SK-N-SH treated with all-trans-retinoic acid at 6 μM for 48 hours (cell line): Measurements from ENCODE around the gene ACVR2A.

Experiments
- ATAC-seq: fragments of 200-7000 bp; cut with Tn5 transposase; 3 replicates; pipeline ENCODE4 v1.9.1; 2020; ENCODE audit warnings: mild to moderate bottlenecking, moderate library complexity
- ARNTL ChIP-seq: fragments of 450-650 bp; formaldehyde crosslinking; IDR thresholded peaks from 2 replicates; pipeline ENCODE4 v1.5.0; 2020; ENCODE audit warnings: low read depth, mild to moderate bottlenecking, moderate library complexity, borderline replicate concordance
- BACH2 ChIP-seq: fragments of 250-450 bp; sonication (Bioruptor Pico); IDR thresholded peaks from 2 replicates; pipeline ENCODE4 v1.9.0; 2021; ENCODE audit warnings: mild to moderate bottlenecking, borderline replicate concordance
- CREB5 ChIP-seq: fragments of 250-450 bp; sonication (Bioruptor Pico); IDR thresholded peaks from 2 replicates; pipeline ENCODE4 v1.5.1; 2020; ENCODE audit warnings: low read depth, mild to moderate bottlenecking, moderate library complexity
- CSDC2 ChIP-seq: fragments of 250-450 bp; sonication (Bioruptor Pico); IDR thresholded peaks from 2 replicates; pipeline ENCODE4 v1.5.0; 2020; ENCODE audit warnings: mild to moderate bottlenecking, moderate library complexity
- CSRNP3 ChIP-seq: fragments of 250-450 bp; sonication (Bioruptor Pico); IDR thresholded peaks from 2 replicates; pipeline ENCODE4 v1.5.1; 2021; ENCODE audit warnings: mild to moderate bottlenecking, moderate library complexity
- ESRRG ChIP-seq: fragments of 250-450 bp; sonication (Bioruptor Pico); IDR thresholded peaks from 2 replicates; pipeline ENCODE4 v1.6.1; 2021; ENCODE audit warnings: mild to moderate bottlenecking
- GLIS3 ChIP-seq: fragments of 250-450 bp; sonication (Bioruptor Pico); IDR thresholded peaks from 2 replicates; pipeline ENCODE4 v1.5.0; 2020; ENCODE audit warnings: mild to moderate bottlenecking, moderate library complexity
- ISL1 ChIP-seq: fragments of 250-450 bp; sonication (Bioruptor Pico); IDR thresholded peaks from 2 replicates; pipeline ENCODE4 v2.1.2; 2022; ENCODE audit warnings: mild to moderate bottlenecking, moderate library complexity
- OSR1 ChIP-seq: fragments of 250-450 bp; sonication (Bioruptor Pico); IDR thresholded peaks from 2 replicates; pipeline ENCODE4 v1.8.0; 2022; ENCODE audit warnings: moderate library complexity, mild to moderate bottlenecking, inconsistent platforms
- PATZ1 ChIP-seq: fragments of 250-450 bp; sonication (Bioruptor Pico); IDR thresholded peaks from 2 replicates; pipeline ENCODE4 v1.8.0; 2020; ENCODE audit warnings: mild to moderate bottlenecking, moderate library complexity, borderline replicate concordance
- POU6F1 ChIP-seq: fragments of 250-450 bp; sonication (Bioruptor Pico); IDR thresholded peaks from 2 replicates; pipeline ENCODE4 v1.8.0; 2021; ENCODE audit warnings: low read depth, mild to moderate bottlenecking, moderate library complexity, borderline replicate concordance
- PPARA ChIP-seq: fragments of 250-450 bp; sonication (Bioruptor Pico); IDR thresholded peaks from 2 replicates; pipeline ENCODE4 v1.5.0; 2020; ENCODE audit warnings: mild to moderate bottlenecking, borderline replicate concordance
- RARB ChIP-seq: fragments of 250-450 bp; sonication (Bioruptor Pico); IDR thresholded peaks from 2 replicates; pipeline ENCODE4 v1.8.0; 2021; ENCODE audit warnings: mild to moderate bottlenecking, moderate library complexity
- SNAI2 ChIP-seq: fragments of 250-450 bp; sonication (Bioruptor Pico); IDR thresholded peaks from 2 replicates; pipeline ENCODE4 v1.5.0; 2020; ENCODE audit warnings: mild to moderate bottlenecking, moderate library complexity
- TCF4 ChIP-seq: fragments of 250-450 bp; sonication (Bioruptor Pico); IDR thresholded peaks from 2 replicates; pipeline ENCODE4 v1.8.0; 2021; ENCODE audit warnings: mild to moderate bottlenecking, moderate library complexity, borderline replicate concordance
- TOX ChIP-seq: fragments of 250-450 bp; sonication (Bioruptor Pico); IDR thresholded peaks from 2 replicates; pipeline ENCODE4 v1.8.0; 2021; ENCODE audit warnings: mild to moderate bottlenecking, moderate library complexity, borderline replicate concordance
- TSHZ2 ChIP-seq: fragments of 250-450 bp; sonication (Bioruptor Pico); IDR thresholded peaks from 2 replicates; pipeline ENCODE4 v1.5.0; 2020; ENCODE audit warnings: mild to moderate bottlenecking, moderate library complexity
- ZC3H10 ChIP-seq: fragments of 250-450 bp; sonication (Bioruptor Pico); IDR thresholded peaks from 2 replicates; pipeline ENCODE4 v1.5.1; 2021; ENCODE audit warnings: mild to moderate bottlenecking, moderate library complexity
- ZFP3 ChIP-seq: fragments of 250-450 bp; sonication (Bioruptor Pico); IDR thresholded peaks from 2 replicates; pipeline ENCODE4 v1.5.0; 2020; ENCODE audit warnings: mild to moderate bottlenecking, moderate library complexity
- ZFP30 ChIP-seq: fragments of 450-650 bp; formaldehyde crosslinking; IDR thresholded peaks from 2 replicates; pipeline ENCODE4 v1.5.0; 2022; ENCODE audit warnings: mild to moderate bottlenecking, moderate library complexity
- ZNF565 ChIP-seq: fragments of 450-650 bp; formaldehyde crosslinking; conservative IDR thresholded peaks from 2 replicates; pipeline ENCODE4 v1.5.0; 2020; ENCODE audit warnings: low read depth, mild to moderate bottlenecking, moderate library complexity
- ZNF70 ChIP-seq: fragments of 450-650 bp; formaldehyde crosslinking; IDR thresholded peaks from 2 replicates; pipeline ENCODE4 v1.5.0; 2020; ENCODE audit warnings: mild to moderate bottlenecking, moderate library complexity
- ZNF8 ChIP-seq: fragments of 450-650 bp; formaldehyde crosslinking; IDR thresholded peaks from 2 replicates; pipeline ENCODE4 v1.5.0; 2020; ENCODE audit warnings: mild to moderate bottlenecking, moderate library complexity

Gene ACVR2A

GRCh38 chr2:147844697-147845410, at the start of gene ACVR2A:
ACVR2A (plus strand) TSS chr2:147845029; CDS start chr2:147845153, 124 bp downstream.
- ATAC-seq: peak; percentile 34
- no peak for TF ChIP-seq ESRRG (CRISPR knock-in tag)
- no peak for TF ChIP-seq CREB5 (CRISPR knock-in tag)
- TF ChIP-seq TOX (CRISPR knock-in tag): no peak
- no peak for TF ChIP-seq ZNF70 (CRISPR knock-in tag)
- no peak for TF ChIP-seq PPARA (CRISPR knock-in tag)
- no peak for TF ChIP-seq POU6F1
- no peak for TF ChIP-seq ZNF8
- no peak for TF ChIP-seq BACH2
- no peak for TF ChIP-seq ARNTL (CRISPR knock-in tag)
- no peak for TF ChIP-seq SNAI2 (CRISPR knock-in tag)
- TF ChIP-seq CSDC2: no peak
- TF ChIP-seq ZFP3 (CRISPR knock-in tag): no peak
- no peak for TF ChIP-seq ZNF565 (CRISPR knock-in tag)
- no peak for TF ChIP-seq CSRNP3 (CRISPR knock-in tag)
- TF ChIP-seq GLIS3 (CRISPR knock-in tag): no peak
- no peak for TF ChIP-seq TCF4 (CRISPR knock-in tag)
- no peak for TF ChIP-seq ZC3H10
- TF ChIP-seq RARB (CRISPR knock-in tag): no peak
- TF ChIP-seq ISL1 (CRISPR knock-in tag): no peak
- no peak for TF ChIP-seq TSHZ2 (CRISPR knock-in tag)

- TF ChIP-seq CREB5 (CRISPR knock-in tag) (no peak), ZNF565 (CRISPR knock-in tag) (no peak), ESRRG (CRISPR knock-in tag) (no peak), ZNF70 (CRISPR knock-in tag) (no peak), TOX (CRISPR knock-in tag) (no peak), PPARA (CRISPR knock-in tag) (no peak), OSR1 (CRISPR knock-in tag) (no peak), GLIS3 (CRISPR knock-in tag) (no peak), ZFP3 (CRISPR knock-in tag) (no peak), CSDC2 (no peak), ZFP30 (CRISPR knock-in tag) (no peak), RARB (CRISPR knock-in tag) (no peak), ISL1 (CRISPR knock-in tag) (no peak), TSHZ2 (CRISPR knock-in tag) (no peak), SNAI2 (CRISPR knock-in tag) (no peak), ZC3H10 (no peak), BACH2 (no peak), ARNTL (CRISPR knock-in tag) (no peak), PATZ1 (CRISPR knock-in tag) (no peak)
- ATAC-seq: no peak
These were observed 44.5 kb upstream of the ACVR2A start for GRCh38 chr2:147800316-147800715.
